ENCODE measurements around the gene TMEM131. TPM values are rescaled to one million over a fixed set of nuclear protein-coding genes. Genes with fewer than 3 reads are reported as not detected.
A peak's percentile ranks its signal among the peaks of the same experiment; 100 is the strongest.

Gene TMEM131
- total and polyA plus RNA-seq, 2 of the 8 experiments (the other 6 are each of a cell fraction or from before 2014, with no cell fraction given): 9.7 to 22.9 TPM

- Histone ChIP-seq H3K23ac (ENCODE audit: insufficient read length) (no peak overlapping the region), H3K9ac (replicated peaks in 1 of 4; ENCODE audit: extremely low read depth in 1 of 4, low read depth in 3 of 4, low read length in 3 of 4) (no peak overlapping the region), H4K20me1 (replicated peaks in 1 of 2; ENCODE audit: control insufficient read depth in 1 of 2, insufficient read depth in 2 of 2, low read length in 2 of 2) (peaks cover 7% of the 10 kb centered on the region in 2 experiments), H3K4ac (replicated peaks; ENCODE audit: insufficient read length, low read depth, low read length) (no peak overlapping the region), H3K9me3 (ENCODE audit: insufficient read depth in 2 of 2, low read depth in 1 of 2, low read length in 1 of 2) (no peaks in the 10 kb centered on the region), H3K79me1 (ENCODE audit: low read depth, low read length) (peaks cover 3% of the 10 kb centered on the region; the same call in 1 of the 2 replicates), H4K8ac (ENCODE audit: extremely low read depth, insufficient read depth, low read length) (no peak overlapping the region), H2BK120ac (replicated peaks; ENCODE audit: low read depth, low read length) (no peak overlapping the region), H4K91ac (replicated peaks; ENCODE audit: insufficient read length, low read length) (no peak overlapping the region), H3K56ac (replicated peaks; ENCODE audit: insufficient read length, low read depth, low read length) (no peak overlapping the region), H2AK5ac (ENCODE audit: low read depth, low read length) (no peak overlapping the region), H3K23me2 (ENCODE audit: low read depth, low read length) (peaks cover 3% of the 10 kb centered on the region; the same call in 1 of the 2 replicates), H3K4me1 (replicated peaks in 1 of 4; ENCODE audit: control insufficient read depth in 3 of 4, insufficient read depth in 4 of 4, low read length in 3 of 4) (peaks cover 0 to 10% (median 2%) of the 10 kb centered on the region in 4 experiments; a peak in 3 of 7 replicates), H3K14ac (ENCODE audit: insufficient read length) (no peak overlapping the region), H2BK5ac (ENCODE audit: low read depth, low read length) (no peak overlapping the region), H2BK20ac (ENCODE audit: low read length) (no peak overlapping the region), H4K5ac (ENCODE audit: insufficient read length, low read depth, low read length) (no peak overlapping the region), H3K27ac (ENCODE audit: low read depth, low read length) (no peak overlapping the region), H2AFZ (ENCODE audit: low read length) (no peak overlapping the region), H3K4me2 (ENCODE audit: insufficient read depth in 1 of 2, low read depth in 2 of 2, low read length in 2 of 2) (peak overlapping the region in 1 of 2 experiments; percentile 60; a peak in 1 of 4 replicates), H3K18ac (ENCODE audit: extremely low read depth, low read length) (no peak overlapping the region), H2BK15ac (ENCODE audit: low read length) (no peak overlapping the region), H3K27me3 (replicated peaks in 1 of 4; ENCODE audit: control insufficient read depth in 3 of 4, extremely low read depth in 1 of 4, insufficient read depth in 3 of 4, low read length in 3 of 4) (no peaks in the 10 kb centered on the region), H2BK12ac (ENCODE audit: low read depth, low read length) (no peak overlapping the region), H3K36me3 (ENCODE audit: control insufficient read depth in 2 of 4, insufficient read depth in 4 of 4, low read length in 3 of 4) (no peaks in the 10 kb centered on the region), H3K4me3 (ENCODE audit: extremely low read depth in 1 of 4, insufficient read depth in 2 of 4, low read depth in 3 of 4, low read length in 4 of 4) (peak overlapping the region in 1 of 4 experiments; percentile 81; a peak in 1 of 8 replicates), H3K79me2 (ENCODE audit: control insufficient read depth in 1 of 2, insufficient read depth in 2 of 2, low read length in 2 of 2) (peaks cover 8 to 68% of the 10 kb centered on the region in 2 experiments)
- POLR2A ChIA-PET (ENCODE audit: partially characterized antibody): no interaction called here
- FAIRE-seq: no peak
- CTCF ChIA-PET (ENCODE audit: partially characterized antibody): no interaction called here
- DNase-seq (ENCODE audit: low read depth in 1 of 2, low spot score in 2 of 2): no peak
- WGBS, 2 experiments (ENCODE audit: extremely low coverage in 1 of 2, insufficient coverage in 1 of 2, insufficient read length in 1 of 2, insufficient replicate concordance in 2 of 2, low coverage in 1 of 2, low lambda C conversion rate in 2 of 2, missing lambda C conversion rate in 1 of 2): 87% methylated on average over 3 of the region's 3 CpGs; no CpG with 5 or more reads in 1 of the 2 experiments
- TF ChIP-seq TAF1 (IDR thresholded peaks at IDR 0.05; ENCODE audit: low read depth, low read length) (no peak), CTBP2 (IDR thresholded peaks at IDR 0.05; ENCODE audit: borderline replicate concordance, insufficient read depth, insufficient read length, low read length) (no peak), RNF2 (IDR thresholded peaks at IDR 0.05; ENCODE audit: borderline replicate concordance, low read depth, low read length, missing control alignments, poor library complexity, severe bottlenecking) (no peak), HDAC2 (IDR thresholded peaks at IDR 0.05; ENCODE audit: borderline replicate concordance in 1 of 2, low read depth in 2 of 2, low read length in 2 of 2) (no peak), ATF3 (IDR thresholded peaks at IDR 0.05; ENCODE audit: insufficient read depth, low read depth, low read length) (no peak), SP4 (IDR thresholded peaks at IDR 0.05; ENCODE audit: low read length) (no peak), NANOG (IDR thresholded peaks at IDR 0.05; ENCODE audit: insufficient read depth, low read depth, low read length, poor library complexity, severe bottlenecking) (no peak), RBBP5 (IDR thresholded peaks at IDR 0.05; ENCODE audit: borderline replicate concordance, low read depth, low read length) (no peak), MAX (IDR thresholded peaks at IDR 0.05) (no peak)
Observed at GRCh38 chr2:97992836-97993825, 2.6 kb downstream of the TMEM131 start.

Measured in H1 (cell line).